Measurements from ENCODE around the gene MYOCD. TPM values are rescaled to one million over a fixed set of nuclear protein-coding genes. Genes with fewer than 3 reads are reported as not detected.

Gene MYOCD
- total RNA-seq, 1 experiment from 2014 or later, result not detected

DNA sequence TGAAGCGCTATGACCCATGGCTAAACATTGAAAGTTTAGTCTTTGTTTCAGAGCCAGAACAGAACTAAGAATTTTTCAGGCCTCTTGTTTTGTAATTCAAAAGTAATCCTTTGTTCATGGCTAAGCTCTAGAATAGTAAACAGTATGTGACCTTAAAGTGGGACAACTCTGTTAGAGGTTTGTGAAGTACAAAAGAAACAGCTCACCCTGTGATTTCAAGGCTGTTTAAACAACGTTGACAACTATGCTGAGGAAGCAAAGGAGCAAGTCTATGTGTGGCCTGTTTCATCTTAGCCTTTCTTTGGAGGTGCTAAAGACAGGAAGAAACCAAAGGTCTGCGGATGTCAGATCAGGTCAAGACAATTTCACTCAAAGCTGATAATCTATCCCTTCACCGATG, 40.4 kb downstream of the MYOCD start:
- no peak for DNase-seq (ENCODE audit: low spot score)

DNA sequence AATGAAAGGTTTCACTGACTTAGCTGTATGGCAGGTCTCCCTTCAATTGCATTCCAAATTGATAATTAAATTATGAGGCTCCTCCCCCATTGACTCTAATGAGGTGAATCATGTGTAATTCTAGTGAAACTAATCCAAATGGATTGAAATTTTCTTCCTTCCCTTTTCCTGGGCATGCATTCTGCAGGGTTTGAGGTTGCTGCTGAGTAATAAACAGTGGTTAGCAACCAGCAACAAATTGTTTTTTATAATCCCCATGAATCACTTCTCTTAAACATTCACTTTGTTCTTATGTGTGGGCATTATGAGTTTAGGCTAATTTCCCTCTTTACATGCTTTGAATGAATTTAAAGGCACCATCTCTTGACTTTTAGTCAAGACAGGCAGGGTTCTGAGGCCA, 43.4 kb downstream of the MYOCD start:
- DNase-seq (ENCODE audit: low spot score), result no peak

DNA sequence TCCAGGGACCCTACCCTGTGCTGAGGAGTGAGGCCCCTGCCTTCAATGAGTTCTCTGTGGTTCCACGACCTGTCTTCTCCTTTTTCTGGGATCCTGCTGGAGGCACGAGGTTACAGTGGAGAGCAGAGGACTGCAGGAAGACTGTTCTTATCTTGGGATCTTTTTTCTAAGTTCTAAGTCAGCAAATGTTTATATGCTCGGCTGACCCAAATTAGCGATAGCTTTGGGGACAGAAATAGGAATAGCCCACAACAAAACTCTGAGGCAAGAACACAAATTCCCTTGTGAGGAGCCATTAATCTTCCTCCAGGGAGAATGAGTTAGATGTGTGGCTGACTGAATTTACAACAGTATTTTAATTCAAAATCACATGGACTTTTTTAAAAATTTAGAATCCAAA, 46.7 kb downstream of the MYOCD start:
- no peak for DNase-seq (ENCODE audit: low spot score)

DNA sequence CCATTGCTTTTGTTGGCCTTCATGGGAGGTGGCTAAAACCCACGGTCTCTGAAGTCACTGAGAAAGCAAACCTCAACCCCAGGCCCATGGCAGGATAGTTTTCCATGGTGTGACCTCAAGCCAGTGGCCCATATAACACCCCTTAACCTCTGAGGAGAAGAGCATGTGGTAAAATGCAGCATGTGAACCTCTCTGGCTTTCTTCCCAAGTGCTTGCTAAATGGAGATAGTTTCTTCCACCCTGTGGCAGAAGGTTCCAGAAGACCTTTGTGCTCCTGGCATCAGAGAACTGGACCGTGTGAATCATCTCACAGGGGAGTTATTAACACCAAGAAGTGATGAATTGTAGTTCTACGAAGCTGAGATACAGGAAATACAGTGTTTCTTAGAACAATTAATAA, 47.3 kb downstream of the MYOCD start:
- DNase-seq (ENCODE audit: low spot score), result no peak

DNA sequence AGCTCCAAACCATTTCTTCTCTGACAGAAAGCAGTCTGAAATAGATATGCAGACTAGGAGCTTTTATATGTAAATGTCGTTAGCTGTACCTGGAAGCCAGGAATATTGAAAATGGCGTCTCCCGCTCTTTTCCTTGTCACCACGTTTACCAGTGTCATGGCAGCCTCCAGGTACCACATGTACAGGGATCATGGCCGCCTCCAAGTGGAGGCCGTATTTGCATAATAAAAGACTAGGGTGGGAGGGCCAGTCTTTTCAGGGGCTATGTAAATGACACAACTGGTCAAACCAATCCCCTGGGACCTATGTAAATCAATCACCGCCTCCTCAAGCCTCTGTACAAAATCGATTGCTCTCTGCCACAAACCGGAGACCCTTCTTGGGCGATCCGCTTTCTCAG, 54.3 kb downstream of the MYOCD start:
- no peak for DNase-seq (ENCODE audit: low spot score)

DNA sequence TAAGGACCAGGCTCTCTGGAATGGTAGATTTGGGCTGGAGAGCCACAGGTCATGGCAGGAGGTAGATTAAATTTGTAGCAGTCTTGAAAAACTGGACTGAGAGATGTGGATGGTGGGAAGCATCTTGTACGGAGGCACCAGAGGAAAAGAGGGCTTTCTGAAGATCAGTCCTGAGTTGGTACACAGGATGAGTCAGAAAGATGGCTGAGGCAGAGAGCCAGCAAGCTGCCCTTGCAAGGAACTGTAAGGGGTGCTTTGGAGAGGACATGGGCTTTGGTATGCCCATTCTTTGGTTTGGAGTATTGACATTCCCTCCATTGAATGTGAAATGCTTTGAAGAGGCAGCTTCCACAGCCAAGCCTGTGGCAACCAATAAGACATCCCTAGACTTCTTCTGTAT, 55.9 kb downstream of the MYOCD start:
- no peak for DNase-seq (ENCODE audit: low spot score)

DNA sequence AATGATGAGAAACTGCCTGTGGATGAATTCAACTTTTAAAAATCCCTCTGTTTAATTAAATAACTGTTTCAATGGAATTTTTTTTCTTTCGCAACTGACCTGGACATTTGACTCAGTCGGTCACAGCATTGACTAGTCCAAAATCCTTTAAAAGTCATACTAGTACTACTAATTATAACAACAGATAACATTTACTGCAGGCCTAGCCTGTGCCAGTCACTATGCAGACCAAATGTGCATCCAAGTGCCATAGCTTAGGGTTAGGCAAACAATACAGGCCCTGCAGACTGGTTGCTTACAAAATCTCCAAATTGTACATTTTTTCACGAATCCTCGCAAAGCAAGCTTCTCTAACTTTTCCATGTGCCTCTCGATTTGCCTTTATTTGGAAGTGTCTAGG, 56.6 kb downstream of the MYOCD start:
- DNase-seq (ENCODE audit: low spot score), result no peak

DNA sequence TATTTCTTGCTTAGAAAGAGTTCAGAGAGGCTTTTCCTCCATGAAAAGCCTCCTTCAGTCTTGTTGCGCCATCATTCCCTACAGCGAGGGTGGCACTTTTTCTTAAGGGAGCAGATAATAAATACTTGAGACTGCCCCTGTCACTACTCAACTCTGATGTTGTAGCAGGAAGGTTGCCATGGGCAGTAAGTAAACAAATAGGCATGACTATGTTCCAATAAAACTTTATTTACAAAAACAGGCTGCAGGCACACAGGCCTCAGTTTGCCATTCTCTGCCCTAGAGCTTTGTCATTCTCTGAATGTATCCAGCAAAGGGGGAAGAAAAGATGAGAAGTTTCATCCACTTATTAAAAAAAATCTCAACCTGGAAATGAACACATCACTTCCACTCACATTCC, 60.4 kb downstream of the MYOCD start:
- DNase-seq (ENCODE audit: low spot score), result peak; percentile 25

DNA sequence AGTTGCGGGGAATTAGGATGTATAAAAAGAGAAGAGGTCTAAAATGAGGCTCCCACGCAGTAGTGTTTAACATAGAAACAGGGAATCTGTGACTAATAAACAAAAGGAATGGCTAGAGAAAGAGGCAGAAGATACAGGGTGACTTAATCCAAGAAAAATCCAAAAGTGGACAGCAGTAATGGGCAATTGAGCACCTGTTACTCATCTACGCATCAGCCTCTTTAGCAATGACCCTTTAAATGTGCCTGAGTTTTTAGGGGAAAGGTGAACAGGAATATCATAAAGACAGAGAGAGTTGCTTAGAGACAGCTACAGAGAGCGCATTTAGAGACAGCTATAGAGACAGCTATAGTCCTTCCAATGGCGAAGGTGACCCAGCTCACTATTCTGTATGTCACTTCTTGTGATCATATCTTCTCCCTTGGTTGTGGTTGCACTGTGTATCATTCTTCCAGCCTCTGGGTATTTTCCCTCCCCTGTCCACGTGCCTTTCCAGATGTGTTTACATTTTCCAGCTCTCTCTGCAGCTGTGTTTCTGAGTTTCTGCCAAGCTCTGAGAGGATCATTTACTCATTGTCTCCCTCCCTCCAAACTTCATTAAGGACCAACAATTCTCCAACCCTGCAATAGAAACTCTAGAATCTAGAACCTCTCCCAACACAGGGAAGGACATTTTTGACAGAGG, 61.5 kb downstream of the MYOCD start:
- DNase-seq (ENCODE audit: low spot score), result no peak

DNA sequence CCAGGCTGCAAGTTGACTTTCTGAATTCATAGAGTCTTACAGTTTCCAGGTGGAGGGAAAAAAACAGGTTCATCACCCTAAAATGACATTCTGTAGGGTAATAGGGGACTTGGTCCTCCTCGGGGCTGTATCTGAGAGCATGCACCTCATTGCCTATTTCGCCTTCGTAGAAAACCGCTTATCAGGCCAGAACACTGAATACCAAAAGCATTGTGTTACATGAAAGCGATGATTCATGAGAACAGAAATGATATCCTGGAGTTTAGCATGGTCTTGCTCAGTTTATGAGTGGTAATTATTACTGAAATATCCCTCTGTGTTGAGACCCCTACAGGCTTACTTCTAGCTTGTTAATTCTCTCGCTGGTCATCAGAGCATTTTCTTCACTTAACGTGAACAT, 62.2 kb downstream of the MYOCD start:
- no peak for DNase-seq (ENCODE audit: low spot score)

DNA sequence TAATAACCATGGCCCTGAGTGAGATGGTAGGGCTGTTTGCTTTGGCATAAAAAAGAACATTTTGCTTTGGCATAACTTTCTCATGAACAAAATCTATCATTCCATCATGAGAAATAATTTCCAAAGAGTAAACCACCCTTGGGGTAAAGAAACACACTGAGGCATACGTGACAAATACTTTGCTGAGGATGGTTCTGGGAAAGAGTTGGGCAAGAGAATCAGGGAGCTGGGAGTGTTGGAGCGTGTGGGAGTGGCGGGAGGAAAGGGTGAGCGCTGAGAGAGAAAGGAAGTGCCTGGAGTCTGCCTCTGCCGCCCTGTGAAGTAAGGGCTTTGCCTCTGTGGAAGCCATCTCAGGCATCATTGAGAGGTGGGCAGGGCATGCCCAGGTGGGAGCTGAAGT, 63.4 kb downstream of the MYOCD start:
- no peak for DNase-seq (ENCODE audit: low spot score)

DNA sequence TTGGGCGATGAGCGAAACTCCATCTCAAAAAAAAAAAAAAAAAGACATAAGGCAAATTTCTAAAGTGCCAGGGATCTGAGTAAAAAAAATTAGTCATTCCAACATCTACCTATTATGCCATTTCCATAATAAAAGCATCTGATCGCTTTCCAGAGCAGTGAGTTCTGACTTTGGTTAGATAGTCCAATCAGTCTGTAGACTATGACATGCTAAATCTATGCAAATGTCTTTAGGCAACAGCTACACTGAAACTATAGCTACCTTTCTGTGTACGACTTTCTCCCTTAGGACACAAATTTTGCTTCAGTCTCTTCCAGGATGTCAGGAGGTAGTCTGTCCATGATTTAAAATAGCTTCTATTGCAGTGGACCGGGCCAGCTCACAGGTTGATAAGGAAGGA, 64.7 kb downstream of the MYOCD start:
- no peak for DNase-seq (ENCODE audit: low spot score)

DNA sequence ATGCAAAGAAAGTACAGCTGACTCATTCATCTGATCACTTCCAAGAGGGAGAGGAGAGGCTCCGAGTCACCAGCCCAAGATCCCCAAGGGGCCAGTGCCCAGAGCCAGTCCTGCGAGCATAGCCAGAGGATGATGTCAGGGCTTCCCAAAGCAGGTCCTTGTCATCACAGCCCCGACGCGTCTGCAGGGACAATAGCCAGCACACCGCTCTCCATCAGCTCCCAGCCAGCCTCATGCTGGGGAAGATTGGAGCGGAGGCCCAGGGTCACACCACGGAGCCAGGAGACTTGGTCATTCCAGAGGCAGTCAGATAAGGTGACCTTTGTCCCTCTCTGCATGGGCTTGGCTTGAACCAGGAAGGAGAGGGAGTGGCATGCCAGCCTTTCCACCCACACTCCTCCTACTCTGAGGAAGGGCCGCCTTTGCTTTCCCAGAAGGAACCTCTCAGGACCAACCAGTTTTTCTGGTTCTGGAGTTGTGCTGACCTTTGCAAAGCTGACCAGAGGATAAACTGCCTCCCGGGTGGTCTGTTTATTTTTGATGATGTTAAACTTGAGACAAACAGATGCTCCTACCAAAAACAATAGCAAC, 65.3 kb downstream of the MYOCD start:
- DNase-seq (ENCODE audit: low spot score), result peak; percentile 87

DNA sequence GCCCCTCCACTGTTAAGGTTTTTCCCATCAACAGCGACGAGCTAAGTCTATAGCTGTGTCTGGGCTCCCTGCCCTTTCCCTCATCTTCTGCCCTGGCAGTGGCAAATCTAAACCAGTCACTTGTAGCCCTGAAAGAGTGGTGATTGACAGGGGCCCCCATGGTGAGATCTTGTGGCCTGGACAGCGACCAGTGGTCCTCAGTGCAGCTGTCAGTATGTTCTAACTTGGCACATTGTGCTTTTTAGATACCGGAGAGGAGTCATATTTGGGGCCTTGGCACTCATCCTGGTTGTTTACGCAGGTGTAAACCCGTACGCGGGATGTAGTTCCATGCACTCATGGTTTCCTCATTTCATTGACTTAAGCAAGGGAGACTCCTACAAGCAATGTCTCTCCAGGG, 66.1 kb downstream of the MYOCD start:
- DNase-seq (ENCODE audit: low spot score), result no peak

DNA sequence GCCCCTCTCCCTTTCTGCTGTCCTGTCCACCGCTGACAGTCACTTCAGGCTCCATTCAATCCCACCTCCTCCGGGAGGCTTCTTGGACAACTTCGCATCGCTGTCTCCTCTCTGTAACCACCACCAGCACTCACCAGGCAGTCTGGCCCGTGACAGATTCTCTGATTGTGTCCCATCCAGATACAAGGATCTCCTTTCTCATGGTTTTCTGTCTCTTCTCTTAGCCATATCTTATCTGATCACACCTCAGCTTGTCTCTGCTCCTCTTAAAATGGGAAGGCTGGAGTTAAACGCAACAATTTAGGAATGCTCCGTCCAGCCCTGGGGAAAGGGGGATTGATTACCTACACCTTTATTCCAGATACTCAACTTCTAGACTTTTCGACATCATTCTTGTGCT, 66.7 kb downstream of the MYOCD start:
- DNase-seq (ENCODE audit: low spot score), result no peak

DNA sequence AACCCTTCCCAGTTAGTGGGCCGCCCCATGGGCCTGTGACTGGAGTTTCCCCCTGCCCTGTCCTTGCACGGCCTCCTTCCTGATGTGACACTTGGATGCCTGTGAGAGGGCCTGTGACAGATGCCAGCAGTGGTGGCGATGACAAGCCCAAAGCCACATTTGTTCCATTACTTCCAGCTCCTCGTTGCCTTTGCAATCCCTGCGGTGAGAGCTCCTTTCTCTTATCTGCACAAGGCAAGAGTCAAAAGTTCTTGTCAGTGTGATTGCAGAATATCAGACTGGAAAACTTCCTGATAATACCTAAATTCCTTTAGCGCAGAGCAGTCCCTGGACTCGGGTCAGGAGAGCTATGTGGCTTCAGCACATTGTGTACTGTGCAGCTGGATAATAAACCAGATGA, 69.2 kb downstream of the MYOCD start:
- no peak for DNase-seq (ENCODE audit: low spot score)

DNA sequence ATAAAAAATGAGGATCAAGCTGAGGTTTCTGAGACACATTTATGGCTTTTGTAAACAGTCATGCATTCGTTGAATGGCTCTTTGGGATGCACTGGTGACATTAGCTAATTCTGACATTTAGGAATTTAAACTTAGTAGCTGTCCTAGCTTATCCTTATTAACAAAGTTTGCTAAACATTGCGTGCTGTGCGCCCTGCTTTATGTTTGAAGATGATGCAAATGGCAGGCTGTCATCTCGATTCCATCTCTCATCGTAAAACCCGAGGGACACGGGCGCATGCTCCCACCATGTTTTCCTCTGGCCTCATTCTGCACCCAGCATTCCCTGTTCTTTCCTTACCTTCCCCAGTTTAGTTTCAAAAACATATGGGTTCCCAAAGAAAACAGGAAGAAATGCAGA, 69.8 kb downstream of the MYOCD start:
- DNase-seq (ENCODE audit: low spot score), result no peak

DNA sequence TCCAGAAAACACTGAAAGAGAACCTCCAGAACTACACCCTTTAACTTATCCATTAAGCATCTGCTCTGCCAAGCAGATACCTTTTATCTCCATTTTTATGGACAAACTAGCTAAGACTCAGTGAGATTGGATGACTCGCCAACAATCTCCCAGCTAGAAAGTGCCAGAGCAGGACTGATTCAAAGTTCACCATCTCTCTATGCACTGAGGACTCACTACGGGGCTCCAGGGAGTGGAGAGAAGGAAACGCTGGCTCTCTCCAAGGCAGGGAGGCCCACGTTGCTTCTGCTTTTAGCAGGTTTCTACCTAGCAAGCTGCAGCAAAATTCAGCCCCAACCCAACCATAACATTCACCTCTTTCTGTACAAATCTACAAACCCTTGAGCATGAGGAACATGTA, 70.8 kb downstream of the MYOCD start:
- no peak for DNase-seq (ENCODE audit: low spot score)

DNA sequence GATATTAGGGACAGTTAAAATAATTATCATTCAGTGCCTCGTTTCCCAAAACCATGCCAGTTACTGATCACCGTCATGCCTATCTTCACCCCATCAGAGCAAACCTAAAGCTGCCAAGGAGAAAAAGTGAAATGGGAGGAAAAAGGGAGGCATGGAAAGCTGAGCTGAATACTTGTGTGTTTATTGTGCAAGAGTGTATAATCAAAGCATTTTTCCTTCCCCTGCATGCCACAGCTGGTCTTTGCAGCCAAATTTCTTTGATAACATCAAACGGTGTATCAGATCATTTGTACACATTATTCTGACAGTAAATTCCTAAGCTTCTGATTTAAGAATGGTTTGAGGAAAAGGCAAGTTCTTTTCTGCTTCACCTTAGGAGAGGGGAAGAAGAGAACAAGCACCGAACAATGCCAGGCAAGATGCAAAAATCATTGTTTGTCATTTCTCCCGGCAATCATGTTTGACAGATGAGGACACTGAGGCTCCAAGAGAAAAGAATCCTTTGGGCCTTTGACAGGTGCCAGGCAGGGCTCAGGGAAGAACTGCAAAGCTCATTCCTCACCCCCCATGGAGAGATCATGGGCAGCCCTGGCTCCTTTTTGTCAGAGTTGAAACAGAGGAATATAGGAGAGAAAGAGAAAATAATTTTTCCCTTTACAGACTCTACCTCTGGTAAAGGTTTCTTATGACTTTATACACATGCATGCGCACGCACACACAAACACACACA, 72.2 kb downstream of the MYOCD start:
- no peak for DNase-seq (ENCODE audit: low spot score)

DNA sequence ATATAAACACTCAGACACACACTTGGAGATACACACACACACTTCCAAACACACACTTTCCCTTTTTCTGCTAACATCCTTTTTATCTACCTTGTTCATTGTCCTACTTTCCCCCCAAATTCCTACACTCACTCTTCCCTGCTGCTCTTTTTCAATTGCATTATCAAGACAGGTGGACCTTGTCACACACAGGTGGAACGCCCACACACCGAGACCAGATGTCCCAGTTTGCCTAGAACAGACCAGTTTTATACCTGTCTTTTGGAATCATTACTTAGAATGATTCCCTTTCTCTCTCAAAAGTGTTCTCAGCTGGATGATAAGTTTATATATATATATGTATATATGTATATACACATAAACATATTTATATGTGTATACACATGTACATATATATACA, 72.9 kb downstream of the MYOCD start:
- DNase-seq (ENCODE audit: low spot score), result no peak

DNA sequence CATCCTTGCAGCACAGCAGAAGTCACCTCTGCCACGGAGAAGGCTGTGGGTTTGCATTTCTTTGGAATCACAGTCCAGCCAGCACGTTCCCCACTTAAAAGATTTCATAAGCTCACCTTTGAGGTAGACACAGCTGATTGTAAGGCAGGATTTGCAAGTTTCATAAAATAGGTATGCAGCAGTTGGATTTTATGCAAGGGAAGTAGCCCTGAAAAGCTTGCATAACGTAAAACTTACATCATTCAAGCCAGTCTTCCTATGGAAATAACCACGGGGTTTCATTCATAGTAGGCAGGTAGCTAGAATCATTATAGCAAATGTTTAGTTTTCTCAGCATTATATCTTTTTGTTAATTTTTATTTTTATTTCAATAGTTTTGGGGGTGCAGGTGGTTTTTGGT, 73.8 kb downstream of the MYOCD start:
- DNase-seq (ENCODE audit: low spot score), result no peak

DNA sequence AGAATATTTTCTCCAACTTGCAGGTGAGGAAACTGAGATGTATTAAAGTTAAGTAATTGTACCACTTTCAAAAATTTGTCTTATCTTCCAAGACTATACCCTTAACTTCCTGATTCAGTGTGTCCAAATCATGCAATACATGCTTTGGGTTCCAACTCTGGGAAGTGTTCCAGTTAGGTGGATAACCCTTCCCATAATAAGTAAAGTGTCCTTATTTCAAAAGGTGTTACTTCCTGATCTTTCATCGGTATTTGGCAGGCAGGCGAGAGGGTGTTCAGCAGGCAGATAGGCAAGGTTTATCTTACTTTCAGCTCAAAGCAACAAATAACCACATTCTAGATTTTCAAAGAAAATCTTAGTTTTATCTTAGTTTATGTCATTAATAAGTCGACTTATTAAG, 77.4 kb downstream of the MYOCD start:
- no peak for DNase-seq (ENCODE audit: low spot score)

DNA sequence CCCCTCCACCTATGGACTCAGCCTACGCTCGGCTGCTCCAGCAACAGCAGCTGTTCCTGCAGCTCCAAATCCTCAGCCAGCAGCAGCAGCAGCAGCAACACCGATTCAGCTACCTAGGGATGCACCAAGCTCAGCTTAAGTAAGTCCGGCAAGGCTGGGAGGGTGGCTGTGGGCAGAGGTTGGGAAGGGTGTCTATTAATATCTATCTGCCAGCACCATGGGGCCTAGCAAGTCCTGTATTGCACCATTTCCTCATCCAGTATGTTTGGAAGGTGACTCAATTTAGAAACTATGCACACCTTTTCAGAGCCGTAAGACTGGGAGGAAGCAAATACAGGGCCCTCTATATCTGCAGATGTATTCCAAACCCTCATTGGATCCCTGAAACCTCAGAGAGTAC, 78.6 kb downstream of the MYOCD start:
- no peak for DNase-seq (ENCODE audit: low spot score)

All from HT-29 (cell line).